SU-DHL-6 (cell line): Measurements from ENCODE around the gene HACL1.

Experiments
- H2AFZ ChIP-seq: fragments of 200-600 bp; sonication (generic); 2 replicates; pipeline ENCODE4 v1.6.1; 2014; ENCODE audit warnings: low read depth, mild to moderate bottlenecking, moderate library complexity, mixed read lengths, antibody characterized with exemption, low read length; ENCODE audit not compliant: severe bottlenecking
- H3F3A ChIP-seq: fragments of 200-600 bp; shearing (Covaris generic); 2 replicates; pipeline ENCODE4 v1.6.0; 2016; ENCODE audit warnings: antibody characterized with exemption, mild to moderate bottlenecking; ENCODE audit not compliant: insufficient read depth
- H3K27ac ChIP-seq: fragments of 200-600 bp; sonication (generic); 2 replicates; pipeline ENCODE4 v1.5.1; 2016; ENCODE audit warnings: low read depth, mild to moderate bottlenecking, low read length, moderate library complexity, mixed read lengths
- H3K27me3 ChIP-seq: fragments of 200-600 bp; sonication (generic), shearing (Covaris generic); 2 replicates; pipeline ENCODE4 v1.6.0; 2014; ENCODE audit warnings: mild to moderate bottlenecking, low read length
- H3K36me3 ChIP-seq: fragments of 200-600 bp; sonication (generic); 2 replicates; pipeline ENCODE4 v1.6.1; 2014; ENCODE audit warnings: mild to moderate bottlenecking, low read length, mixed read lengths
- H3K4me2 ChIP-seq: fragments of 300-600, 200-600 bp; shearing (Covaris generic), sonication (generic); 2 replicates; pipeline ENCODE4 v1.6.0; 2014; ENCODE audit warnings: low read length, low read depth, mild to moderate bottlenecking; ENCODE audit not compliant: poor library complexity, severe bottlenecking
- H3K4me3 ChIP-seq: fragments of 200-600 bp; sonication (generic); 2 replicates; pipeline ENCODE4 v1.5.1; 2014; ENCODE audit warnings: antibody characterized with exemption, low read length, mild to moderate bottlenecking, mixed read lengths; ENCODE audit not compliant: insufficient read depth, poor library complexity, severe bottlenecking
- H3K79me2 ChIP-seq: fragments of 200-600 bp; sonication (generic); 2 replicates; pipeline ENCODE4 v1.6.1; 2014; ENCODE audit warnings: mild to moderate bottlenecking, low read length, moderate library complexity; ENCODE audit not compliant: insufficient read depth
- H3K9ac ChIP-seq: fragments of 200-600 bp; sonication (generic); 2 replicates; pipeline ENCODE4 v1.7.0; 2014; ENCODE audit warnings: mild to moderate bottlenecking, low read length
- H3K9me2 ChIP-seq: fragments of 200-600 bp; sonication (generic); replicated peaks from 2 replicates; pipeline ENCODE4 v1.6.1; 2014; ENCODE audit warnings: low read length; ENCODE audit not compliant: insufficient read depth
- H3K9me3 ChIP-seq: fragments of 200-600 bp; sonication (generic); 2 replicates; pipeline ENCODE4 v1.6.1; 2014; ENCODE audit warnings: low read length, mixed read lengths; ENCODE audit not compliant: insufficient read depth
- H4K20me1 ChIP-seq: fragments of 200-600 bp; sonication (generic); 2 replicates; pipeline ENCODE4 v1.6.1; 2014; ENCODE audit warnings: low read depth, mild to moderate bottlenecking, antibody characterized with exemption, low read length, moderate library complexity, mixed read lengths
- EZH2phosphoT487 ChIP-seq: fragments of 200-600 bp; sonication (generic), shearing (Covaris generic); conservative IDR thresholded peaks from 2 replicates; pipeline ENCODE4 v1.6.1; 2018; ENCODE audit warnings: mild to moderate bottlenecking, antibody characterized with exemption, low read length, moderate library complexity, mixed read lengths
- TF ChIP-seq, protein P1 (sequence below): fragments of 200-600 bp; sonication (generic); IDR thresholded peaks from one replicate; pipeline ENCODE4 v1.5.1; 2017; ENCODE audit warnings: antibody characterized with exemption, mild to moderate bottlenecking, low read length, moderate library complexity; ENCODE audit not compliant: insufficient read depth, poor library complexity, severe bottlenecking

Gene HACL1

GRCh38 chr3:15528854-15529537 is 72.4 kb downstream of the HACL1 start:
- H4K20me1 ChIP-seq = no peaks in the 10 kb centered on the region
- H3K9ac ChIP-seq = no peak overlapping the region
- no peak overlapping the region for H3K27ac ChIP-seq
- H3K9me2 ChIP-seq = no peaks in the 10 kb centered on the region
- no peaks in the 10 kb centered on the region for H3K27me3 ChIP-seq
- no peak overlapping the region for H3K4me3 ChIP-seq
- H2AFZ ChIP-seq = no peak overlapping the region
- H3K9me3 ChIP-seq = no peaks in the 10 kb centered on the region
- H3F3A ChIP-seq = no peaks in the 10 kb centered on the region
- TF ChIP-seq EZH2phosphoT487 = no peak
- TF ChIP-seq, protein P1, sequence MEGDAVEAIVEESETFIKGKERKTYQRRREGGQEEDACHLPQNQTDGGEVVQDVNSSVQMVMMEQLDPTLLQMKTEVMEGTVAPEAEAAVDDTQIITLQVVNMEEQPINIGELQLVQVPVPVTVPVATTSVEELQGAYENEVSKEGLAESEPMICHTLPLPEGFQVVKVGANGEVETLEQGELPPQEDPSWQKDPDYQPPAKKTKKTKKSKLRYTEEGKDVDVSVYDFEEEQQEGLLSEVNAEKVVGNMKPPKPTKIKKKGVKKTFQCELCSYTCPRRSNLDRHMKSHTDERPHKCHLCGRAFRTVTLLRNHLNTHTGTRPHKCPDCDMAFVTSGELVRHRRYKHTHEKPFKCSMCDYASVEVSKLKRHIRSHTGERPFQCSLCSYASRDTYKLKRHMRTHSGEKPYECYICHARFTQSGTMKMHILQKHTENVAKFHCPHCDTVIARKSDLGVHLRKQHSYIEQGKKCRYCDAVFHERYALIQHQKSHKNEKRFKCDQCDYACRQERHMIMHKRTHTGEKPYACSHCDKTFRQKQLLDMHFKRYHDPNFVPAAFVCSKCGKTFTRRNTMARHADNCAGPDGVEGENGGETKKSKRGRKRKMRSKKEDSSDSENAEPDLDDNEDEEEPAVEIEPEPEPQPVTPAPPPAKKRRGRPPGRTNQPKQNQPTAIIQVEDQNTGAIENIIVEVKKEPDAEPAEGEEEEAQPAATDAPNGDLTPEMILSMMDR = no peak
- no peaks in the 10 kb centered on the region for H3K79me2 ChIP-seq
- no peaks in the 10 kb centered on the region for H3K36me3 ChIP-seq
- no peak overlapping the region for H3K4me2 ChIP-seq

- Histone ChIP-seq H3K27ac (no peak overlapping the region), H3K79me2 (no peaks in the 10 kb centered on the region), H4K20me1 (no peaks in the 10 kb centered on the region), H3K9ac (no peak overlapping the region), H2AFZ (no peak overlapping the region), H3K36me3 (no peaks in the 10 kb centered on the region), H3K9me2 (no peaks in the 10 kb centered on the region), H3K27me3 (no peaks in the 10 kb centered on the region), H3K4me2 (no peak overlapping the region), H3F3A (no peaks in the 10 kb centered on the region), H3K4me3 (no peak overlapping the region), H3K9me3 (no peaks in the 10 kb centered on the region)
- TF ChIP-seq EZH2phosphoT487 = no peak
- TF ChIP-seq, protein P1 = no peak
These were observed 74.3 kb downstream of the HACL1 start for GRCh38 chr3:15527031-15527459.

DNA sequence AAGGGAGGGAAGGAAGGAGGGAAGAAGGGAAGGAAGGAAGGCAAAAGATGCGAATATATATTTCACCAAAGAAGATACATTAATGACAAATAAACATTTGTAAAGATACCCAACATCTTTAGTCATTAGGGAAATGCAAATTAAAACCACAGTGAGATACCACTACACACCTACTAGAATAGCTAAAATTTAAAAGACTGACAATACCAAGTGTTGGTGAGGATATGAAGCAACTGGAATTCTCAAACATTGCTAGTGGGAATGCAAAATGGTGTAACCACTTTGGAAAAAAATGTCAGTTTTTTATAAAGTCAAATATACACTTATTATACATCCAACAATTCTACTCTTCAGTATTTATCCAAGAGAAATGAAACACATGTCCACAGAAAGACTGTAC is 75.6 kb downstream of the HACL1 start:
- Histone ChIP-seq H2AFZ (no peak overlapping the region), H3K79me2 (no peaks in the 10 kb centered on the region), H4K20me1 (no peaks in the 10 kb centered on the region), H3K4me2 (no peak overlapping the region), H3K9me2 (no peaks in the 10 kb centered on the region), H3K9me3 (no peaks in the 10 kb centered on the region), H3K9ac (no peak overlapping the region), H3K4me3 (no peak overlapping the region), H3K27ac (no peak overlapping the region), H3F3A (no peaks in the 10 kb centered on the region), H3K36me3 (no peaks in the 10 kb centered on the region), H3K27me3 (no peaks in the 10 kb centered on the region)
- TF ChIP-seq, protein P1 = no peak
- TF ChIP-seq EZH2phosphoT487 = no peak
